GM04504 (cell line): ENCODE data around the gene PLEKHA1.

Experiments
- DNase-seq: peaks from one replicate; pipeline ENCODE4 v3.0.0-alpha.2; 2012; ENCODE audit warnings: low read depth

The PLEKHA1 gene

GRCh38 chr10:122347170-122347841 is 27.2 kb upstream of the PLEKHA1 start:
- no peak for DNase-seq

DNA sequence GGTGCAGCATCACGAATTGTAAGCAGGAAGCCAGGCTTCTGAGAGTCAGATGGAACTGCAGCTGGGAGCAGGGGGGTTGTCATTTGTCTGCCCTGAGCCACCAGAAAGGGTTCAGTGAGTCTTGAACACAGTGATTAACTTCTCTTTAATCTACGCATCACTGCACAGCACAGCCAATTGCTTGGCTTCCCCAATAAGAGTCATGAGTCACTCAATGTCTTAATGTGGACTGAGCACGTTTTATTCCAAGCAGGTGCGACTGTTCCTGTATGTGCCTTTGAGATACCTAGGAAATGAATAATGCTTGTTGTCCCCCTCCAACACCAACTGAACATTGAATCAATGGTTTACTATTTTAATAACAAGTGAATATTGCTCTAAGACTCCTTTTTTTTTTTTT is 26.0 kb upstream of the PLEKHA1 start:
- DNase-seq = no peak

- no peak for DNase-seq
Measured at GRCh38 chr10:122348935-122349361, 25.6 kb upstream of the PLEKHA1 start.

GRCh38 chr10:122349758-122350369 is 24.6 kb upstream of the PLEKHA1 start:
- DNase-seq = no peak

- no peak for DNase-seq
Measured at GRCh38 chr10:122350893-122351292, 23.6 kb upstream of the PLEKHA1 start.

GRCh38 chr10:122352817-122353525 is 21.5 kb upstream of the PLEKHA1 start:
- DNase-seq = no peak

GRCh38 chr10:122354383-122354782 is 20.1 kb upstream of the PLEKHA1 start:
- no peak for DNase-seq

DNA sequence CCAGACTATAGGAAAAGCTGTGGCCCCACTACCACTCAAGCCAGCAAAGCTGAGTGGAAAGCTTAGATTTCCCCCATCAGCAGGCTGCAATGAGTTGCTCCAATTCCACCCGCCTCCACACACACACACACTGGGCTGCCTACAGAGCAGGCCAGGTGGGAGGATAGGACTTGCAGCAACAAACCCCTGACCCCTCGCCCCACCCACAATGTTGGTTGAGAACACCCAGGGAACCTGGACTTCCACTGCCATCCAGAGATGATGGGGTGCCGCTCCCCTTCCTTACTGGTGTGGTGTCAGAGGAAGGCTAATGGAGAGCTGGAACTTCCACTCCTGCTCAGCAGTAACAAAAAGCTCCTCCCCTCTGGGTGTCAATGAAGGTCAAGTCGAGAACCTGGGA is 16.8 kb upstream of the PLEKHA1 start:
- no peak for DNase-seq

GRCh38 chr10:122359621-122360020 is 14.9 kb upstream of the PLEKHA1 start:
- DNase-seq = no peak

DNA sequence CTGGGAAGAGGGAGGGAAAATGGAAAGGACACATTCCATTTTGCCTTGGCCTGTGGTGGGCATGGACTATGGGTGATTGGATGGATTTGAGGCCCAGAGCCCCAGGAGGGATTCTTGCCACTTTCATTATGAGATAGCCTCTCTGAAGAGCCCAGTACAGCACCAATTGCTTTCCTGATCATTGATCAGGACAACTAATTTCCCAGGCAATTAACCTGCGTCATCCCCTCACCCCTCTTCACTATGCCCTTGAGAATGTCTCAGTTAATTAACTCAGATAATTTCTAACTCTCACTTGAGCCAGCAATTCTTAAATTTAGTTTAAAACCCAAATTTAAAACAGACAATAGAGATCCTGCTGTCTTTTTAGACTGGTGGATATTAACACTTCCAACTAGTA is 13.5 kb upstream of the PLEKHA1 start:
- no peak for DNase-seq

DNA sequence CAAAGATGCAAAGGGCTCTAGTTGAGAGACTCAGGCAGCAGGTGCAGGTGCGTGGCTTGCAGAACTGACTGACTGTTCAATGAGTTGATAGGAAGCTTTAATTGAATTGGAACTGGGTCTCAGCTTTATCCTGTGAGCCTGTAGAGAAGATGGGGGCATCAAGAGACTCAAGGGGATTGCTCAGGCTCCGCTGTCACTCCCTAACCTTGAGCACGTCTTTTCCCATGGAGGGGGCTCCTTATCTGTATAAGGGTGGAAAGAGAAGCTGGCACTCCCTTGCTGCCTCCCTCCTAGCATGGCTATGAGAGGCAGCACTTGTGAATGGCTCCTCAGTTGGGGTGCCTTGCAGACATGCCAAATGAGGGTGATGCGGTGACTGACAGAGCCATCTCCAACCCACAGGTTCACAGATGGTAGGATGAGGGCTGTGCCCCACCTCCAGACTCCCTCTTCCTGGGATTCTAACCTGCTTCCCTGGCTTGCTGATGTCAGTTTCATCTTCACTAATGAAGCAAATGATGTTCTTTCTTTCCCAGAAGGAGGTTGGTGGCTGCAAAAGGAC is 12.4 kb upstream of the PLEKHA1 start:
- DNase-seq = no peak

GRCh38 chr10:122362621-122363020 is 11.9 kb upstream of the PLEKHA1 start:
- no peak for DNase-seq

- no peak for DNase-seq
Measured at GRCh38 chr10:122363311-122363710, 11.2 kb upstream of the PLEKHA1 start.

DNA sequence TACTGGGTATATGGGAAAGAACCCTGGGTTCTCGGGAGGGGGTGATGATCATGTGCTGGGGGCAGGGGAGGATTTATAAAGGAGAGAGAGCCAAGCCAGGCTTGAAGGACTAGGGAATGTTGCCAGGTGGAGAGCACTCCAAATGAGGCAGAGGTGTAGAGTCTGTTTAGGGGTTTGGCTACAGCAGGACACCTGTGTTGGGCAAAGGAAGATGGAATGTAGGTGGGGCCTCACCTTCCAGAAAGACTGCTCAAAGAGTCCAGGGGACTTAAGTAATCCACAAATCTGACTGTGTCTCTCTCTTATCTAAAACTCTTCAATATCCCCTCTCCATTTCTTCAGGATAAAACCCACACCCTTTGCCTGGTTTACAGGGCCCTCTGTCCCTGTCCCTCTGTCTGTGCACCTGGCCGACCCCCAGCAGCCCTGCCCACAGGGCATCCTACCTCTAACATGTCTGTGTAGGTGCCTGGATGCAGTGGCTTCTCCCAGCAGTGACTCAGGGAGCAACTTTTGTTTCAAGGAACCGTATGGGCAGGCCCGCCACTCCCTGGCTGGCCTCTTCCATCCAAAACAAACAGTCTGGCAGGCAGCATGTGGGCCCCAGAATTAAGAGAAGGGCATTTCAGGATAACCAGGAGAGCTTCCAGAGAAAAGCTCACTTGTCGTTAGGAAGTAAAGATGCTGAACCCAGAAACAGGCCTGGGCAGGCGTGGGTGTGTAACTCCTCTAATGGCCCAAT is 10.6 kb upstream of the PLEKHA1 start:
- DNase-seq = no peak

DNA sequence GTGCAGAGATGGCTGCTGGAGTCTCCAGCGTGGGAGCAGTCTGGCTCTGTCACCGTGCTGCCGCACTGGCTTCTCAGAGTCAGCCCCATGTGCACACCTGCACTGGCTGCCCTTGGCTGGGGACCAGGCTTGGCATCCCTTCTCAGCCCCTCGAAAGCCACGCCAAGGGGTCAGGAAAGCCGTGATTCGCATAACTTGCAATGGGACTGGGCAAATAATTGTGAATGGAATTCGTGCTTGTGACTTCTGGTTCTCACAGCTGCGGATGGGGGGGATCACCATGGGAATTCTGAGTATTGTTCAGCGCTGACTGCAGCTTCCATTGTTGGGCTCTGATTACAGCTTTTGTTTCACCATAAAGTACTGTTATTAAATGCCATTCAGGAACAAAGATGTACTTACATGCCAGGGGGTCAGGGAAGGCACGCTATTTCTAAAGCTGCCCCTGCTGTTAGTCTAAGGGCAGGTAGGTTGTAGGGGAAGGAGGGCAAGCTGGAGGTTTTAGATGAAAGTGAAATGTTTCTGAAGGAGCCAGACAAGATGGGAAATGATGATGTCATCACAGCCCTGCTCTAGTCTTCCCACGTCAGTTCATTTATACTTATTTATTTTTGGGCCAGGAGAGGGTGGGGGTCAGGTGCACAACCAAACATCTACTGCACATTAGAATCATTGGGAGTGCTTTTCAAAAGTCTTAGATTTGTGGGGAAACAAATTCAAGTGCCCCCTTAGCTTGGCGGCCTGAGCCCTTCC is 5.8 kb upstream of the PLEKHA1 start:
- no peak for DNase-seq

- no peak for DNase-seq
Measured at GRCh38 chr10:122373108-122373507, 1.4 kb upstream of the PLEKHA1 start.

- DNase-seq = no peak
Measured at GRCh38 chr10:122373721-122374120, 787 bp upstream of the PLEKHA1 start.

- peak; percentile 18 for DNase-seq
Measured at GRCh38 chr10:122374859-122375678, 561 bp downstream of the PLEKHA1 start.

GRCh38 chr10:122375679-122376160 is 1.2 kb downstream of the PLEKHA1 start:
- no peak for DNase-seq

- no peak for DNase-seq
Measured at GRCh38 chr10:122376364-122376961, 2.0 kb downstream of the PLEKHA1 start.
